NT2/D1 (cell line): ENCODE measurements around the gene ZFAND5.

Experiments used
- SUZ12 ChIP-seq: IDR thresholded peaks from 2 replicates; pipeline ENCODE4 v1.6.1; 2011; ENCODE audit not compliant: insufficient read length, insufficient read depth; ENCODE audit errors: extremely low read depth
- YY1 ChIP-seq: IDR thresholded peaks from 2 replicates; pipeline ENCODE4 v1.6.1; 2011; ENCODE audit not compliant: insufficient read length, insufficient read depth
- ZNF274 ChIP-seq: IDR thresholded peaks from 2 replicates; pipeline ENCODE4 v1.6.1; 2011; ENCODE audit warnings: mild to moderate bottlenecking, low read depth, low read length

DNA sequence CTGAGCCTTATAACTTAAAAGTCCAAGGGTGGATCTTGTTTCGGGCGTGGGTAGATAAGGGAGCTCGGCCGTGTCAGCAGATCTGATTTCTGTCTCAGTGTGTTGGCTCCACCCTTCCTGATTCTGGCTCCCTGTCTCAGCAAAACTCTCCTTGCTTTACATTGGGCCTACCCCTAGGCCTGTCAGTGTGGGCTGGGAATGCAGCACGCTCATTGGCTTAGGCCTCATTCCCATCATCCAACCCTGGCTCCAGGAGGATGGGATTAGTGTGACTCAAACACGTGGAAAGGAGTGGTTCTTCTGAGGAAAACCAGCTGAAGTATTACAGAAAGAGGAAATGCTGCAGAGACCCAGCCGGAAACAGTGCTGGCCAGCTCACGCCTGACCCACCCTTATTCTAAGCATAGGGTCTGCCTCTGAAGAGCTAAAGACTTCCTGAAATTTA lies 59.9 kb downstream of the ZFAND5 start:
- TF ChIP-seq YY1 (no peak), ZNF274 (no peak), SUZ12 (no peak)
